Activated T-cell treated with anti-CD3 and anti-CD28 coated beads, Interleukin-2, amount 50 U/mL, for 24 hours (primary cell): ENCODE measurements around the gene VSTM2L.

Source experiments
- DNase-seq: peaks from one replicate; pipeline ENCODE4 v3.0.0-alpha.2; 2020
- H3K27ac Mint-ChIP-seq: 2 replicates; pipeline ENCODE4 v1.8.0; 2020; ENCODE audit warnings: mild to moderate bottlenecking, mixed read lengths
- H3K27me3 Mint-ChIP-seq: 2 replicates; pipeline ENCODE4 v1.8.0; 2020; ENCODE audit warnings: mixed read lengths
- H3K36me3 Mint-ChIP-seq: 2 replicates; pipeline ENCODE4 v1.8.0; 2020; ENCODE audit warnings: low read depth, mixed read lengths
- H3K4me1 Mint-ChIP-seq: 2 replicates; pipeline ENCODE4 v1.8.0; 2020; ENCODE audit warnings: low read depth, mixed read lengths
- H3K4me3 Mint-ChIP-seq: 2 replicates; pipeline ENCODE4 v1.8.0; 2020; ENCODE audit warnings: mild to moderate bottlenecking, moderate library complexity, mixed read lengths
- H3K9me3 Mint-ChIP-seq: 2 replicates; pipeline ENCODE4 v1.8.0; 2020; ENCODE audit warnings: mixed read lengths

VSTM2L gene

DNA sequence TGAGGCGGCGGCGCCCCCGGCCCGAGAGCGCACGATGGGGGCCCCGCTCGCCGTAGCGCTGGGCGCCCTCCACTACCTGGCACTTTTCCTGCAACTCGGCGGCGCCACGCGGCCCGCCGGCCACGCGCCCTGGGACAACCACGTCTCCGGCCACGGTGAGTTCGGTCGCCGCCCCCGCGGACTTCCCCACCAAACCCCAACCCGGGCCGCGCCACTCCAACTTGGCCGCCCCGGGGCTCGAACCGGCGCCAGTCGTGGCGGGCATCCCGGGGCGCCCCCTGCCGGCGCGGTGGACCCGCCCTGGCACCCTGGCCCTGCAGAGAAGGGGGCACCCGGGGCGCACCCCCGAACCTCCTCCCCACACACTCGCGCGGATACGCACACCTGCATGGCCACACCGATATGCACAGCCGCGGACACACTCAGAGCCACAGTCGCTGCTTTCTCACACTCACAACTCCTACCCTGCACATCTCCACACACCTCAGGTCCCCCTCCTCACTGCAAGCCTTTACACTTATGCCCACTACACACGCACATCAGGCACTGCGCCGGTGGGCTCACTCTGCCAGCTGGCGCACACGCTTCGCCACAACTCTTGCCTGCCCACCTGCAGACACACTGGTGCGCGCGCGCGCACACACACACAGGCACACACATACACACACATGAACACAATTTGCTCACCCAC lies 535 bp downstream of the VSTM2L start:
- DNase-seq: no peak
- Mint-ChIP-seq H3K4me1 (peaks cover 13% of the 10 kb centered on the region), H3K27me3 (peaks cover 85% of the 10 kb centered on the region), H3K27ac (peak overlapping the region; percentile 70), H3K9me3 (no peaks in the 10 kb centered on the region), H3K4me3 (peak overlapping the region; percentile 46), H3K36me3 (no peaks in the 10 kb centered on the region)

DNA sequence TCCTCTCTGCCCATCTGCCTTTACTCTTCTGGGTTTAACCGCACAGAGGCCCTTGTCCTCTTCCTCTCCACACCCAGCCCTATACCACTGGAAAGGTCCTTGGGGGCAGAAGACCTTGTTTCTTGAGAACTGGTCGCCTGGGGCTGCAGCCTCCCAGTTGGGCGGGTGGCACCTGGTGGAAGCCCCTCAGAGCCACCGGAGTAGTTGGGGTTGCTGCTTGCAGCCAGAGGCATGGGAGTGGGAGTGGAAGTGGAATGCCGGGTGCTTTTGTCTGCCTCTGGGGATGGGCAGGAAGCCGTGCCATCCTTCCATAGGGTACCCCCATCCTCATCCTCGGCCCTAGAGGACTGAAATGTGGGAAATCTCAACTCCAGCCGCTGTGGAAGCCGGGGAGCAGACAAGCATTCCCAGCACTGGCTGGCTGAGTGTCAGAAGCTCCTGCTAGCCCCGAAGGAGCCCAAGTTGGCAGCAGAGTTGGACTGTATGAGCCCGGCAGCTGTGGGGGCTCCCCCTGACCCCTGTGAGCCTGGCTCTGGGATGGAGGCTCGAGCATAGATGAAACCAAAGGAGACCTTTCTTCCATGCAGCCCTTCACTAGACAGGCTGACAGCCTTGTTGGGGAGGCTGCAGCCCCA lies 1.2 kb downstream of the VSTM2L start:
- Mint-ChIP-seq H3K36me3 (no peaks in the 10 kb centered on the region), H3K27me3 (peaks cover 87% of the 10 kb centered on the region), H3K27ac (no peak overlapping the region), H3K4me1 (peaks cover 9% of the 10 kb centered on the region), H3K4me3 (peak overlapping the region; percentile 46), H3K9me3 (no peaks in the 10 kb centered on the region)
- DNase-seq: no peak

DNA sequence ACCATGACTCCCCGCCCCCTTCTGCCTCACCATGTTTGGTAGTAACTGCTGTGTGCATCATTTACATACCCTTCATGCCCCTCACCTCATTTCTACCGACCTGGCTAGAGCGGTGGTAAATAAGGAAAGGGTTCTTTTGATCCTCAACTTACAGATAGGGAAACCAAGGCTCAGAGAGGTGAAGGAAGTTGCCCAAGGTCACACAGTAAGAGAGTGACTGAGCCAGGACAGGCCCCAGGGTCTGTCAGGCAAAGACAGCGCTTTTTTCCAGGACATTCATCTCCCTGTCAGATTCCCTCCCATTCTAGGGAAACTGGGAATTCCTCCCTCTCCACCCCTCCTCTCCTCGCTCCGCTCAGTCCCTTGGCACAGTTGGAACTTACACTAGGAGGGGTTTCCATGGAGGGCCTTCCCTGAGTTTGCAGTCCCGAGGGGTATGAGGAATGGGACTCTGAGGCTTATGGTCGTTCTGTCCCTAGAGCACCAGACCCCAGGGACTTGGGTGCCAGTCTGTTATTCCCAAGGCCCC lies 2.0 kb downstream of the VSTM2L start:
- DNase-seq: no peak
- H3K4me1 Mint-ChIP-seq: peaks cover 9% of the 10 kb centered on the region
- H3K36me3 Mint-ChIP-seq: no peaks in the 10 kb centered on the region
- no peak overlapping the region for H3K27ac Mint-ChIP-seq
- H3K4me3 Mint-ChIP-seq: no peak overlapping the region
- H3K9me3 Mint-ChIP-seq: no peaks in the 10 kb centered on the region
- H3K27me3 Mint-ChIP-seq: peaks cover 81% of the 10 kb centered on the region

DNA sequence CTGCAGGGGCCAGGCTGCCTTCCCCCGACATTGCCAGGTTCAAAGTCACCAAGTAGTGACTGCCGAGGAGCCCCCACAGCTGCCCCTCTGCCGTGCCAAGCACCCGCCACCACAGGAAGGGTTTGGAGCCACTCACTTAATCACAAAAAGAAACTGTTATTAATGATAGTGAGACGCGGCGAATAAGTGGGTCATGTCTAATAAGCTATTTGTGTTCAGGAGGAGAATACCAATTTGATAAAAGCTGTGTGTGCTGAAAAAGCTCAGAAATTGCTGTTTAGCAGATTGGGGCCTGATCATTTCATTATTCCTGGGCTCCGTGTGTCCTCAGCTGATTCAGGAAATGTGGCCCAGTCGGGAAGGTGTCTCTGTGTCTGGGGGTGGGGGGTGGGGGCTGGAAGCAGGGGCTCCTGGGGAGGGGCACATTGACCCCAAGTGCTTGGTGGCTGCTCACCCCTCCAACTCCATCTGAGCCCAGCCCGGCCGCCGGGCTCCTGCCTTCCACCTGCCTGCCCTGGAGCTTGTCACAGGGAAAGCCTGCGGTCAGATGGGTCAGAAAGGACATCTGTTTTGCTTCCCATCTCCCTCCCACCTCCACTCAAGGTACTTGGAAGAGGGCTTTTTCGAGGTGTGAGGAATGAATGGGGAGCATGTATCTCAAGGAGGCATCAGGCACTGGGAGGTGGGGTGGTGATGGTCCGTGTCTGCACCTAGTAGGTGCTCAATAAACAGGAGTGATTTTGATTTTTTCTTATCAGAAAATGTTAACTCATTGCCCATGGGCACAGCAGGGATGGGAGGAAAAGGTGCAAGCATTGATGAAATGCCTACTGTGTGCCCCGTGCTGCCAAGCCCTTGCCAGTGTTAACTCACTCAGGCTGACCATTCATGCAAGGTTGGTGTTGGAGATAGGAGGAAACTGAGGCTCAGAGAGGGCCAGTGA lies 3.0 kb downstream of the VSTM2L start:
- peaks cover 78% of the 10 kb centered on the region for H3K27me3 Mint-ChIP-seq
- no peak overlapping the region for H3K4me3 Mint-ChIP-seq

DNA sequence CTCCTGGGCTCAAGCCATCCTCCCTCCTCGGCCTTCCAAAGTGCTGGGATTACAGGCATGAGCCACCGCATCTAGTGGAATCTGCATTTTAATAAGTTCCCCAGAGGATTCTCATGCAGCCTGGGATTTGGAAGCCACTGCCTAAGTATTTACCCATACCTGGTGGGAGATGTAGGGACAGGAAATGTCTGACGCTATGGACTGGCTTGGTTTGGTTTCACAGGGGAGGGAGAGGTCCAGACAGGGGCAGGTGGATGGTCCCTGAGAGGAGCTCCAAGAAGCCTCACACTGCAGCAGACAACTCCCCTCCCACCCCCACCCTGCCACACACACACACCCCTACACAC lies 4.4 kb downstream of the VSTM2L start:
- peaks cover 73% of the 10 kb centered on the region for H3K27me3 Mint-ChIP-seq
- no peak for DNase-seq
- no peak overlapping the region for H3K27ac Mint-ChIP-seq
- no peaks in the 10 kb centered on the region for H3K36me3 Mint-ChIP-seq
- H3K4me1 Mint-ChIP-seq: peaks cover 6% of the 10 kb centered on the region
- H3K9me3 Mint-ChIP-seq: no peaks in the 10 kb centered on the region
- H3K4me3 Mint-ChIP-seq: no peak overlapping the region

More for the DNA sequence above, 3.0 kb downstream of the VSTM2L start:
- no peak for DNase-seq
- Mint-ChIP-seq H3K27ac (no peak overlapping the region), H3K4me1 (peaks cover 9% of the 10 kb centered on the region), H3K9me3 (no peaks in the 10 kb centered on the region), H3K36me3 (no peaks in the 10 kb centered on the region)

DNA sequence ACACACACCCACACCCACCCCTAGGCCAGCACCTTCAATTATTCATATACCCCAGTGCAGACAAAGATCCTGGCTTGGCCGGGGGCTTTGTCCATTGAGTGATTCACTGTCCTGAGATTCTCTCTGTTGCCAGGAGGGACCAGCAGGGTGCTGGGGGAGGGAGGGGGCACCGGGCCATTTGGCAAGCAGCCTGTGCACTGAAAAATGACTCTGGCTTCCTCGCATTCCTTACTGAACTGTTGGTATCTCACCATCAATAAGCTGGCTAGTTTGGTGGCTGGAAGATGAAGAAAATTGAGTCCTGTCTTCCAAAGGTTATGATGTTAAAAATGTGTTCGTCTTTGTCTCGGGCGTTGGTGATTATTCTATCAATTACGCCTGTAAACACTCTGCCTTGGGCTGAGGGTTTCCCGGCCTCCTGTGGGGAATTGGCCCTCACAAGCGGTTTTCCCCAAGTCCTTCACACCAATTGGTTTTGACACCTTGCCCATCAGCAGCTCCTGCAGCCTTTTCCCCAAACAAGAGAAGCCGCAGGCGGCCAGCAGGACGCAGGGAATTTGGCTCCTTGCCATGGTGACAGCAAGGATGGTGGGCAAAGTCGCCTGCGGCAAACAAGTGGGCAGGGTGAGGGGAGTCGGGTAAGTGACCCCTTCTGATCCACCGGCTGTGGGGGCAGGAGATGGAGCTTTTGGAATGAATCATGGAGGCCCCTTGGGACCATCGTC lies 4.9 kb downstream of the VSTM2L start:
- no peaks in the 10 kb centered on the region for H3K36me3 Mint-ChIP-seq
- no peak overlapping the region for H3K4me3 Mint-ChIP-seq
- peaks cover 6% of the 10 kb centered on the region for H3K4me1 Mint-ChIP-seq
- peaks cover 72% of the 10 kb centered on the region for H3K27me3 Mint-ChIP-seq
- no peak for DNase-seq
- H3K9me3 Mint-ChIP-seq: no peaks in the 10 kb centered on the region
- H3K27ac Mint-ChIP-seq: no peak overlapping the region

DNA sequence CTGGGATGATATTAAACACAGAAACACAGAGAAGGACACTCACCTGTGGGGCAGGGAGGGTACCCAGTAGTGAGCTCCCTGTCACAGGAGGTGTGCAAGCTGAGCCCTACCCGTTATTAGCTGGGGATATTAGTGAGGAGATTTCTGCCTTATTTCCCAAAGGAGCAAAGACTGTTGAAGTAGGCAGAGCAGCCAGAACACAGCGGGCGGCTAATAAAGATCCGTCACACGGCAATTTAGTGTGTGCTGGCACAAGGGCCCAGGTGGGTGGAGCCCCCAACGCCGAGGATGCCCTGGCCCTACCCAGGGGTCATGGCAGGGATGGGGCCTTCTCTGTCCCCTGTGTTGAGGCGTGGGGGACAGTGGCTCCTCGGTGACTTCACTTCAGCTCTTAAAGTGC lies 8.3 kb downstream of the VSTM2L start:
- peaks cover 71% of the 10 kb centered on the region for H3K27me3 Mint-ChIP-seq
- H3K27ac Mint-ChIP-seq: no peak overlapping the region
- no peak for DNase-seq
- H3K4me3 Mint-ChIP-seq: no peak overlapping the region
- no peaks in the 10 kb centered on the region for H3K36me3 Mint-ChIP-seq
- H3K4me1 Mint-ChIP-seq: peaks cover 15% of the 10 kb centered on the region
- no peaks in the 10 kb centered on the region for H3K9me3 Mint-ChIP-seq

GRCh38 chr20:37911838-37912281 lies 8.9 kb downstream of the VSTM2L start:
- H3K4me1 Mint-ChIP-seq: peaks cover 15% of the 10 kb centered on the region
- H3K27ac Mint-ChIP-seq: no peak overlapping the region
- no peak overlapping the region for H3K4me3 Mint-ChIP-seq
- no peak for DNase-seq
- H3K9me3 Mint-ChIP-seq: no peaks in the 10 kb centered on the region
- peaks cover 71% of the 10 kb centered on the region for H3K27me3 Mint-ChIP-seq
- no peaks in the 10 kb centered on the region for H3K36me3 Mint-ChIP-seq

GRCh38 chr20:37912874-37913273 lies 9.9 kb downstream of the VSTM2L start:
- no peak overlapping the region for H3K27ac Mint-ChIP-seq
- H3K36me3 Mint-ChIP-seq: no peaks in the 10 kb centered on the region
- no peak overlapping the region for H3K4me3 Mint-ChIP-seq
- peaks cover 69% of the 10 kb centered on the region for H3K27me3 Mint-ChIP-seq
- H3K4me1 Mint-ChIP-seq: peaks cover 15% of the 10 kb centered on the region
- no peaks in the 10 kb centered on the region for H3K9me3 Mint-ChIP-seq
- no peak for DNase-seq

DNA sequence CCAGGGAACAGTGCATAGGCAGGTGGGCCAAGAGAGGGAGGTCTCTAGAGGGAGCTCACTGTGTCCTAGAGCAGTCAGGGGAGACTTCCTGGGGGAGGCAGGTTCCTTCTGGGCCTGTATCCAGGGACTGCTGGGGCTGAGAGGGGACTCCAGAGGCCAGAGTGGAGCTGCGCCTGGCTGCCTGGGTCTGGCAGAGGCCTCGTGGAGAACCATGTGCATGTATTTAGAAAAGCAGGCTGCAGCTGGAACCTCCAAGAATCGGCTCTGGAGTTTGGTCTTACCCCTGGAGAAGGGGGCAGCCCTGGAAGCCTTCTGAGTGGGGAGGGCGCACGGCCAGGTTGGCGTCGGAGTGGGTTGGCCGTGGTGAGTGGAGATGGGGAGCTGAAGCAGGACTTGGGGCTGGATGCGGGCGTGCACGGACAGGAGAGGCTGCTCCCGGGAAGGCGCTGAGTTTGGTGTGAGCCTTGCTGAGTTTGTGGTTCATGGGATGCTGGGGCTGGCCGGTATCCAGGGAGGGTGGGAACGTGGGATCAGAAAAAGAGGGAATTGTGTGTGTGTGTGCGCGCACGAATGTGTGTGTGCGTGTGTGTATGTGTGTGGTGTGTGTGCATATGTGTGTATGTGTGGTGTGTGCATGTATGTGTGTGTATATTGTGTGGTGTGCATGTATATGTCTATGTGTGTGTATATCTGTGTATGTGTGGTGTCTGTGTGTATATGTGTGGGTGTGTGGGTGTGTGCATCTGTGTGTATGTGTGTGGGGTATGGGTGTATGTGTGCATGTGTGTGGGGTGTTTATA lies 10.8 kb downstream of the VSTM2L start:
- H3K9me3 Mint-ChIP-seq: no peaks in the 10 kb centered on the region
- peaks cover 67% of the 10 kb centered on the region for H3K27me3 Mint-ChIP-seq
- no peak overlapping the region for H3K4me3 Mint-ChIP-seq

GRCh38 chr20:37914367-37914671 lies 11.4 kb downstream of the VSTM2L start:
- Mint-ChIP-seq H3K4me1 (peaks cover 15% of the 10 kb centered on the region), H3K9me3 (no peaks in the 10 kb centered on the region), H3K27me3 (peaks cover 66% of the 10 kb centered on the region), H3K4me3 (no peak overlapping the region), H3K27ac (no peak overlapping the region), H3K36me3 (no peaks in the 10 kb centered on the region)
- DNase-seq: no peak

More for the DNA sequence above, 10.8 kb downstream of the VSTM2L start:
- Mint-ChIP-seq H3K27ac (no peak overlapping the region), H3K4me1 (peaks cover 15% of the 10 kb centered on the region), H3K36me3 (no peaks in the 10 kb centered on the region)
- no peak for DNase-seq

DNA sequence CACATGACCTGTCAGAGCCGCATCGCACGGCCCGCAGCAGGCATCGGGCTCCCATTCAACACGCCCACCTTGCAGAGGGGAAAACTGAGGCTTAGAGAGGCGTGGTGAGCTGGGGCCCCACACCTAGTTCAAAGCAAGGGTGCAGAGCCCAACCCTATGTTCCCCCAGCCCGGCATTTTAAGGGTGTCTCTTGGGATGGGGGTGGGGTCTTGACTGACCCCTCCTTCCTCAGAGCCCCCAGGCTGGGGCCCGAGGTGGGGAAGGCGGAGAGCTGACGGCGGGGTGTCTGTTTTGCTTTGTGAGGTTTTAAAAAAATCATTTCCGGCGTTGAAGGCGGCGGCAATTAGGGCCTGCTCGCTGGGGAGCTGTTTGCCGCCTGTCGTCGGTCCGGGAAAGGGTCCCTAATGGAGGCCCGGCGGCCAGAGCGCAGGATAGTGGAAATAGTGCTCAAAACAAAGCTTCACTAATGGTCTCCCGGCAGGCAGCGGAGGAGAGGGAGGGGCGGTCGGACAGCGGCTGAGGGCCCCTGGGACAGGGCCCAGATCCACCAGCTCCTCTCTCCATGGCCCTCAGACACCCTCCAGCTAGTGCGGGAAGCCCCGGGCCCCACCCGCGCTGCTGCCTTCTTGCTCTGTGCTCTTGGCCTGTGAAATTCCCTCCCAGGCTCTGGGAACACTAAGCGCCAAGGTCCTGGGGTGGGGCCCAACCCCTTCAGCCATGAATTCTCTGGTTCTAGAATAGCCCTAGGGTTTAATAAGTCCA lies 11.9 kb downstream of the VSTM2L start:
- H3K4me3 Mint-ChIP-seq: peak overlapping the region; percentile 52
- peaks cover 66% of the 10 kb centered on the region for H3K27me3 Mint-ChIP-seq
- DNase-seq: peak; percentile 40

GRCh38 chr20:37915434-37915787 lies 12.5 kb downstream of the VSTM2L start:
- Mint-ChIP-seq H3K4me1 (peaks cover 15% of the 10 kb centered on the region), H3K27me3 (peaks cover 62% of the 10 kb centered on the region), H3K9me3 (no peaks in the 10 kb centered on the region), H3K27ac (no peak overlapping the region), H3K4me3 (no peak overlapping the region), H3K36me3 (no peaks in the 10 kb centered on the region)
- no peak for DNase-seq

More for the DNA sequence above, 11.9 kb downstream of the VSTM2L start:
- H3K9me3 Mint-ChIP-seq: no peaks in the 10 kb centered on the region
- no peaks in the 10 kb centered on the region for H3K36me3 Mint-ChIP-seq
- H3K4me1 Mint-ChIP-seq: peaks cover 15% of the 10 kb centered on the region
- H3K27ac Mint-ChIP-seq: peak overlapping the region; percentile 56
